ENCODE results near the gene PXK.
A peak's percentile ranks its signal among the peaks of the same experiment; 100 is the strongest.

The PXK gene

DNA sequence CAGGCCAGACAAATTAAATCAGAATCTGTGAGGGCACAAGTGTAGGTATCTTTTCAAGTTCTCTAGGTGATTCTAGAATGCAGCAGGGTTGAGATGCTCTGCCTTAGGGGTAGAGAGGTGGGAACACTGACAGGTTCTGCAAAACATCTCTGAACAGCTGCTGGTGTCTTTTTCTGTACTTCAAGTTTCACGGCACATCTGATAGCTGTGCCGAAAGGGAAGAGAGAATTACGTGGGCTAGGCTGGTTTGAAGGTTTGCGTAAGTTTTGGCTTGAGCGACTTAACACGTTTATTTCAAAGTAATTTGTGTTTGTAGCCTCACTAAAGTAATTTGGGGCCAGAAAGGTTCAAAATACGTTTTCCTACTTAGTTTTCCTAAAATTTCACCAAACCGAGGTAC is 22.5 kb downstream of the PXK start (continued):
- TF ChIP-seq PRDM6 (tag by site-specific recombination; IDR thresholded peaks at IDR 0.05), result no peak
- TF ChIP-seq ZNF157 (tag by site-specific recombination; IDR thresholded peaks at IDR 0.05), result no peak
- TF ChIP-seq ZNF580 (tag by site-specific recombination; IDR thresholded peaks at IDR 0.05), result no peak
- TF ChIP-seq ZNF48 (tag by site-specific recombination; IDR thresholded peaks at IDR 0.05), result no peak
- TF ChIP-seq ZNF394 (tag by site-specific recombination; IDR thresholded peaks at IDR 0.05; ENCODE audit: borderline replicate concordance), result no peak
- TF ChIP-seq GLIS2 (tag by site-specific recombination; IDR thresholded peaks at IDR 0.05), result no peak

- 0 out of 2 replicates have a peak, but pooled peaks cover 4% of the 10 kb centered on the region for H3K4me1 ChIP-seq (ENCODE audit: control insufficient read depth, insufficient read depth, low read length)
- TF ChIP-seq ZNF335 (tag by site-specific recombination; conservative IDR thresholded peaks at IDR 0.05), result no peak
- no peak overlapping the region for H3K4me3 ChIP-seq (ENCODE audit: low read depth, low read length)
- H3K9me3 ChIP-seq (ENCODE audit: control insufficient read depth, insufficient read depth, low read depth, low read length), result no peaks in the 10 kb centered on the region
- no peak overlapping the region for H3K27ac ChIP-seq (ENCODE audit: extremely low read depth, low read depth, low read length)
- POLR2A ChIA-PET, result no interaction called here
- CTCF ChIA-PET, result no interaction called here
- no peaks in the 10 kb centered on the region for H3K36me3 ChIP-seq (ENCODE audit: control insufficient read depth in 2 of 2, insufficient read depth in 1 of 2, low read length in 2 of 2)
Measured at GRCh38 chr3:58356054-58356453, 23.4 kb downstream of the PXK start.

- Histone ChIP-seq H3K27ac (ENCODE audit: extremely low read depth, low read depth, low read length) (no peak overlapping the region), H3K36me3 (ENCODE audit: control insufficient read depth in 2 of 2, insufficient read depth in 1 of 2, low read length in 2 of 2) (no peaks in the 10 kb centered on the region), H3K4me1 (ENCODE audit: control insufficient read depth, insufficient read depth, low read length) (no peaks in the 10 kb centered on the region), H3K9me3 (ENCODE audit: control insufficient read depth, insufficient read depth, low read depth, low read length) (no peaks in the 10 kb centered on the region), H3K4me3 (ENCODE audit: low read depth, low read length) (no peak overlapping the region)
- no peak for TF ChIP-seq BCL11B (tag by site-specific recombination; IDR thresholded peaks at IDR 0.05; ENCODE audit: low read depth)
- CTCF ChIA-PET, result no interaction called here
- POLR2A ChIA-PET, result no interaction called here
Measured at GRCh38 chr3:58357402-58357801, 24.7 kb downstream of the PXK start.

DNA sequence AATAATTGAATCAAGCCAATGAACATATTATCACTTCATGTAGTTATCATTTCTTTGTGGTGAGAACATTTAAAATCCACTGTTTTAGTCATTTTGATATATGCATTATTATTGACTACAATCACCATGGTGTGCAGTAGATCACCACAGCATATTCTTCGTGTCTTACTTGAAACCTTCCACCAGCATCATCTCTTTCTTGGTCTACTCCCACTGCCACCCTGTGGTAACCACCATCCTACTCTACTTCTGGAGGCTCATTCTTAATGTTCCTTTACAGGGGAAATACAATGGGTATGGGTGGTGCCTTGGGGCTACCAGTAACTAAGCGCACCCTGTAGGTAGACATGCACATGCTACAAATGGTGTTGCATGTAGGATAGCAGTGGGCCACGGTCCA is 25.4 kb downstream of the PXK start:
- Histone ChIP-seq H3K9me3 (ENCODE audit: control insufficient read depth, insufficient read depth, low read depth, low read length) (no peaks in the 10 kb centered on the region), H3K27ac (ENCODE audit: extremely low read depth, low read depth, low read length) (no peak overlapping the region), H3K4me1 (ENCODE audit: control insufficient read depth, insufficient read depth, low read length) (no peaks in the 10 kb centered on the region), H3K36me3 (ENCODE audit: control insufficient read depth in 2 of 2, insufficient read depth in 1 of 2, low read length in 2 of 2) (no peaks in the 10 kb centered on the region), H3K4me3 (ENCODE audit: low read depth, low read length) (no peak overlapping the region)
- TF ChIP-seq EGR2 (tag by site-specific recombination; IDR thresholded peaks at IDR 0.05; ENCODE audit: low read depth) (peak; percentile 16; the same call in 1 of the 2 replicates), ZNF530 (tag by site-specific recombination; IDR thresholded peaks at IDR 0.05; ENCODE audit: low read depth) (no peak)
- ChIA-PET CTCF (no interaction called here), POLR2A (no interaction called here)

- POLR2A ChIA-PET, result no interaction called here
Measured at GRCh38 chr3:58358808-58359207, 26.1 kb downstream of the PXK start.

More at GRCh38 chr3:58358808-58359207, 26.1 kb downstream of the PXK start:
- TF ChIP-seq TCF7L2 (IDR thresholded peaks at IDR 0.05; ENCODE audit: borderline replicate concordance, low read depth, low read length), result no peak
- no peak for TF ChIP-seq SP3 (tag by site-specific recombination; IDR thresholded peaks at IDR 0.05)
- no peak for TF ChIP-seq ZNF585B (tag by site-specific recombination; IDR thresholded peaks at IDR 0.05)
- TF ChIP-seq, protein P1, sequence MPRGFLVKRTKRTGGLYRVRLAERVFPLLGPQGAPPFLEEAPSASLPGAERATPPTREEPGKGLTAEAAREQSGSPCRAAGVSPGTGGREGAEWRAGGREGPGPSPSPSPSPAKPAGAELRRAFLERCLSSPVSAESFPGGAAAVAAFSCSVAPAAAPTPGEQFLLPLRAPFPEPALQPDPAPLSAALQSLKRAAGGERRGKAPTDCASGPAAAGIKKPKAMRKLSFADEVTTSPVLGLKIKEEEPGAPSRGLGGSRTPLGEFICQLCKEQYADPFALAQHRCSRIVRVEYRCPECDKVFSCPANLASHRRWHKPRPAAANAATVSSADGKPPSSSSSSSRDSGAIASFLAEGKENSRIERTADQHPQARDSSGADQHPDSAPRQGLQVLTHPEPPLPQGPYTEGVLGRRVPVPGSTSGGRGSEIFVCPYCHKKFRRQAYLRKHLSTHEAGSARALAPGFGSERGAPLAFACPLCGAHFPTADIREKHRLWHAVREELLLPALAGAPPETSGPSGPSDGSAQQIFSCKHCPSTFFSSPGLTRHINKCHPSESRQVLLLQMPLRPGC (tag by site-specific recombination; IDR thresholded peaks at IDR 0.05), result no peak
- TF ChIP-seq ZNF791 (tag by site-specific recombination; IDR thresholded peaks at IDR 0.05), result no peak
- no peak for TF ChIP-seq ZEB2 (tag by site-specific recombination; IDR thresholded peaks at IDR 0.05)
- TF ChIP-seq ZNF707 (tag by site-specific recombination; IDR thresholded peaks at IDR 0.05), result no peak
- TF ChIP-seq KLF9 (tag by site-specific recombination; IDR thresholded peaks at IDR 0.05; ENCODE audit: low read depth), result no peak
- no peak for TF ChIP-seq ZNF692 (tag by site-specific recombination; IDR thresholded peaks at IDR 0.05)
- TF ChIP-seq PRDM6 (tag by site-specific recombination; IDR thresholded peaks at IDR 0.05), result no peak
- no peak for TF ChIP-seq ZNF785 (tag by site-specific recombination; IDR thresholded peaks at IDR 0.05)
- no peak for TF ChIP-seq ZNF184 (tag by site-specific recombination; IDR thresholded peaks at IDR 0.05)
- no peaks in the 10 kb centered on the region for H3K4me1 ChIP-seq (ENCODE audit: control insufficient read depth, insufficient read depth, low read length)
- H3K36me3 ChIP-seq (ENCODE audit: control insufficient read depth in 2 of 2, insufficient read depth in 1 of 2, low read length in 2 of 2), result no peaks in the 10 kb centered on the region
- no peak overlapping the region for H3K27ac ChIP-seq (ENCODE audit: extremely low read depth, low read depth, low read length)
- no peak overlapping the region for H3K4me3 ChIP-seq (ENCODE audit: low read depth, low read length)
- CTCF ChIA-PET, result interaction anchor here (0.6 kb wide), 1 partner anchor 156 kb away, joined by 3 read pairs; no protein-coding TSS in a partner anchor
- H3K9me3 ChIP-seq (ENCODE audit: control insufficient read depth, insufficient read depth, low read depth, low read length), result no peaks in the 10 kb centered on the region

Measured in HEK293 (cell line).